ENCODE results near the gene TMEM132D. TPM values are rescaled to one million over a fixed set of nuclear protein-coding genes. Genes with fewer than 3 reads are reported as not detected.

Gene TMEM132D
- total and polyA plus RNA-seq, 3 donors from 2014 or later, result 0.44 to 0.50 (median 0.47) TPM

DNA sequence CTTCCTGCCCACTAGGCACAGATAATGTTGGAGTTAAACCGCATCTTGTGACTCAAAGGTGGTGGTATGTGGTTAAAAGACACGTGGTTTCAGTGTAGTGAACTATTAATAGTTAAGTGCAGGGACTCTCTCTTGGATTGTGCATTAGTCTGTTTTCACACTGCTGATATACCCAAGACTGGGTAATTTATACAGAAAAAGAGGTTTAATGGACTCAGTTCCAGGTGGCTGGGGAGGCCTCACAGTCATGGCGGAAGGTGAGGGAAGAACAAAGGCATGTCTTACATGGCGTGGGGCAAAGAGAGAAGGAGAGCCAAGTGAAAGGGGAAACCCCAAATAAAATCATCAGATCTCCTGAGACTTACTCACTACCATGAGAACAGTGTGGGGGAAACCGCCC lies 688.3 kb downstream of the TMEM132D start:
- TF ChIP-seq, protein P1, sequence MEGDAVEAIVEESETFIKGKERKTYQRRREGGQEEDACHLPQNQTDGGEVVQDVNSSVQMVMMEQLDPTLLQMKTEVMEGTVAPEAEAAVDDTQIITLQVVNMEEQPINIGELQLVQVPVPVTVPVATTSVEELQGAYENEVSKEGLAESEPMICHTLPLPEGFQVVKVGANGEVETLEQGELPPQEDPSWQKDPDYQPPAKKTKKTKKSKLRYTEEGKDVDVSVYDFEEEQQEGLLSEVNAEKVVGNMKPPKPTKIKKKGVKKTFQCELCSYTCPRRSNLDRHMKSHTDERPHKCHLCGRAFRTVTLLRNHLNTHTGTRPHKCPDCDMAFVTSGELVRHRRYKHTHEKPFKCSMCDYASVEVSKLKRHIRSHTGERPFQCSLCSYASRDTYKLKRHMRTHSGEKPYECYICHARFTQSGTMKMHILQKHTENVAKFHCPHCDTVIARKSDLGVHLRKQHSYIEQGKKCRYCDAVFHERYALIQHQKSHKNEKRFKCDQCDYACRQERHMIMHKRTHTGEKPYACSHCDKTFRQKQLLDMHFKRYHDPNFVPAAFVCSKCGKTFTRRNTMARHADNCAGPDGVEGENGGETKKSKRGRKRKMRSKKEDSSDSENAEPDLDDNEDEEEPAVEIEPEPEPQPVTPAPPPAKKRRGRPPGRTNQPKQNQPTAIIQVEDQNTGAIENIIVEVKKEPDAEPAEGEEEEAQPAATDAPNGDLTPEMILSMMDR (IDR thresholded peaks at IDR 0.05), result no peak
- TF ChIP-seq POLR2A (IDR thresholded peaks at IDR 0.05), result no peak
- Histone ChIP-seq H3K36me3 (ENCODE audit: low read depth, missing control alignments) (no peaks in the 10 kb centered on the region), H3K27ac (no peak overlapping the region), H3K9me3 (no peaks in the 10 kb centered on the region), H3K4me3 (no peak overlapping the region), H3K4me1 (no peaks in the 10 kb centered on the region), H3K27me3 (no peaks in the 10 kb centered on the region)
- WGBS, 2 donors, result 94% methylated on average over 5 of the region's 5 CpGs
- no peak for DNase-seq
- intact Hi-C loops (cut with DNase I; ENCODE audit: low total_unique reads), result no loop called here

DNA sequence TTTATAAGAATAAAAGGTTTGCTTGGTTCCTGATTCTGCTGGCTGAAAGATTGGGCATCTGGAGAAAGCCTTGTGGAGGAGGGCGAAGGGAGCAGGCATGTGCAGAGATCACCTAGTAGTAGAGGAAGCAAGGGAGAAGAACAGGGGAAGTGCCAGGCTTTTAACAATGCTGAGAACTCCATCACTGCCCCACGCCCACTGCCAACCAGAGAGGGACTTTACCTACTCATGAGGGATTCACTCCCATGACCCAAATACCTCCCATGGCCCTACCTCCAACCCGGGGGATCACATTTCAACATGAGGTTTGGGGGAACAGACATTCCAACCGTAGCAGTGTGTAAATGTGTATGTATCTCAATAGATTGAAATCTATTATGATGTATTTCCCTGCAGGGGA lies 690.3 kb downstream of the TMEM132D start:
- H3K27ac ChIP-seq, result no peak overlapping the region
- no peaks in the 10 kb centered on the region for H3K9me3 ChIP-seq
- H3K36me3 ChIP-seq (ENCODE audit: low read depth, missing control alignments), result no peaks in the 10 kb centered on the region
- H3K27me3 ChIP-seq, result no peaks in the 10 kb centered on the region
- no peak overlapping the region for H3K4me3 ChIP-seq
- TF ChIP-seq POLR2A (IDR thresholded peaks at IDR 0.05), result no peak
- TF ChIP-seq, protein P1 (IDR thresholded peaks at IDR 0.05), result no peak
- no peaks in the 10 kb centered on the region for H3K4me1 ChIP-seq
- WGBS, 2 donors, result 77 to 80% methylated on average over 4 of the region's 4 CpGs
- intact Hi-C loops (cut with DNase I; ENCODE audit: low total_unique reads), result no loop called here
- DNase-seq, result no peak

DNA sequence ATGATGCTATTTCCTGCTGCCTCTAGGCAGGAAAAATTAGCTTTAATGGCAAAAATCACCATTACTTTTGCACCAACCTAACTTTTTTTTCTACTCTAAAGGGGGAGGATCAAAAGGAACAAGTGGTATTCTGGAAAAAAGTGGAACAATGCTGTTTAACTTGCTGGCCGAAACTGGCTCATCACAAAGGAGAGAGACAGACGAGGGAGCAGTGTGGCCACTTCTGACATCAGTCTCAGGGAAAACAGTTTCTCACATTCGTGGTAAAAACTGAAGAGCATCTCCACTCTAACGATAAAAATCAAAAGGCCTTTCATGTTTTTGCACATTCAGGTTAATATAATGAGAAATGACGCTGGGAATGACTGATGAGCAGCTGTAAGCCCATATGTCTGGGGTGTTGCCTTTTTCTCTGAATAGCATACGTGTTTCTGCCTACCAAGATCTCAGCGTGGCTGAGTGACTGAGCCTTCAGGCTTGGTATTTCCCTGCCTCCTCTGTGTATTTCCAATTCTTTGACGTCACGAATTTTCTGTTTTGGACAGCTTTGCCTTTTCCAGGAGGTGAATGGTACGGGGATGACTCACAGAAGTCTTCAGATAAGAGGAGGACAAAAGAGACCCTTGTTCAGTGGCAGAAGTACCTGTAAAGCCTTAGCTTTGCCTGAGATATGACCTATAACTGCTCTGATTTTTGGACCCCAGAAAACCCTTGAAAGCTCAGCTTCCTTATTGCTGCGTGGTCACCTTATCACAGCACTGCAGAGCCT lies 691.8 kb downstream of the TMEM132D start:
- Histone ChIP-seq H3K27me3 (no peaks in the 10 kb centered on the region), H3K4me1 (no peaks in the 10 kb centered on the region), H3K4me3 (no peak overlapping the region), H3K36me3 (ENCODE audit: low read depth, missing control alignments) (no peaks in the 10 kb centered on the region), H3K9me3 (no peaks in the 10 kb centered on the region), H3K27ac (no peak overlapping the region)
- no peak for DNase-seq
- TF ChIP-seq, protein P1 (IDR thresholded peaks at IDR 0.05), result no peak
- no peak for TF ChIP-seq POLR2A (IDR thresholded peaks at IDR 0.05)
- WGBS, 2 donors, result 66 to 70% methylated on average over 11 of the region's 11 CpGs
- intact Hi-C loops (cut with DNase I; ENCODE audit: low total_unique reads), result no loop called here

DNA sequence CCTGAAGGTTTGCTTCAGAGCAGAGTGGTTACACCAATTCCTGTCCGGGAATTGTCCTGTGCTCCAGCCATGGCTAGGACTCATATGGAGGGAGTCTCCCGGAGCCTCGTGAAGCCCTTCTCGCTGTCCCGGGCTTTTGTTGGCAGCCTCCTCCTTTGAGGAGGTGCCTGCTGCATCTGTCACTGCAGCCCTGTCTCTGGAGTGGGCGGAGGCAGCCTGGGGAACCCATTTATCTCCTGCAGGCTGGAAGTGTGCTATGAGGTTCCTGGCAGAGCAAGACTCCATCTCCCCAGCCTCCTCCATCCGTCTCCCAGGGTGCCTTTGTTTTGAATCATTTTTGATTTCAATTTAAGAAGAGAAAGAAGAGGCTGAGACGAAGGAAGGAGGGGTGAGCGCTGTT lies 695.3 kb downstream of the TMEM132D start:
- no peak overlapping the region for H3K27ac ChIP-seq
- H3K27me3 ChIP-seq, result no peaks in the 10 kb centered on the region
- TF ChIP-seq POLR2A (IDR thresholded peaks at IDR 0.05), result no peak
- TF ChIP-seq, protein P1 (IDR thresholded peaks at IDR 0.05), result no peak
- 75 to 83% methylated on average over 6 to 9 of the region's 9 CpGs for WGBS, 2 donors
- no peak overlapping the region for H3K4me3 ChIP-seq
- H3K9me3 ChIP-seq, result no peaks in the 10 kb centered on the region
- H3K4me1 ChIP-seq, result no peaks in the 10 kb centered on the region
- intact Hi-C loops (cut with DNase I; ENCODE audit: low total_unique reads), result no loop called here
- no peak for DNase-seq
- H3K36me3 ChIP-seq (ENCODE audit: low read depth, missing control alignments), result no peaks in the 10 kb centered on the region

DNA sequence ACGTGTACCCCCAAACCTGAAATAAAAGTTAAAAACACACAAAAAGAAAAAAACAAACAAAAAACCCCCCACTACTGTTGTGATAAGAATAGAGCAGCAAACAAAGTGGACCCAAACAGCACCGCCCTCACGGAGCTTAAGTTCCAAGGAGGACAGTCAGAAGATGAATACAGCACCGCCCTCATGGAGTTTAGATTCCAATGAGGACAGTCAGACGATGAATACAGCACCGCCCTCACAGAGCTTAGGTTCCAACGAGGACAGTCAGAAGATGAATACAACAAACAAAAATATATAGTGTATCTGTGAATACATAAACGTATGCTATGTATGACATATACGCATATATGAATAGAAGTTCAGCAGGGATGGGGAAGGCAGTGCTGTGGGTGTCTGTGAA lies 696.7 kb downstream of the TMEM132D start:
- no peaks in the 10 kb centered on the region for H3K9me3 ChIP-seq
- intact Hi-C loops (cut with DNase I; ENCODE audit: low total_unique reads), result no loop called here
- TF ChIP-seq POLR2A (IDR thresholded peaks at IDR 0.05), result no peak
- TF ChIP-seq, protein P1 (IDR thresholded peaks at IDR 0.05), result no peak
- H3K27ac ChIP-seq, result no peak overlapping the region
- H3K27me3 ChIP-seq, result no peaks in the 10 kb centered on the region
- H3K36me3 ChIP-seq (ENCODE audit: low read depth, missing control alignments), result no peaks in the 10 kb centered on the region
- WGBS, 2 donors, result 91 to 92% methylated on average over 9 of the region's 9 CpGs
- DNase-seq, result no peak
- H3K4me1 ChIP-seq, result no peaks in the 10 kb centered on the region
- H3K4me3 ChIP-seq, result no peak overlapping the region
